Stimulated activated CD8-positive, alpha-beta memory T cell treated with anti-CD3 and anti-CD28 coated beads, Interleukin-12 subunit alpha, Interleukin-12 subunit beta, amount 100 ng/mL, for 24 hours (primary cell): ENCODE measurements around the gene PCDHA4.

ENCODE experiments used
- DNase-seq: peaks from one replicate; pipeline ENCODE4 v3.0.0-alpha.2; 2020; ENCODE audit errors: extremely low read depth

Gene PCDHA4

DNA sequence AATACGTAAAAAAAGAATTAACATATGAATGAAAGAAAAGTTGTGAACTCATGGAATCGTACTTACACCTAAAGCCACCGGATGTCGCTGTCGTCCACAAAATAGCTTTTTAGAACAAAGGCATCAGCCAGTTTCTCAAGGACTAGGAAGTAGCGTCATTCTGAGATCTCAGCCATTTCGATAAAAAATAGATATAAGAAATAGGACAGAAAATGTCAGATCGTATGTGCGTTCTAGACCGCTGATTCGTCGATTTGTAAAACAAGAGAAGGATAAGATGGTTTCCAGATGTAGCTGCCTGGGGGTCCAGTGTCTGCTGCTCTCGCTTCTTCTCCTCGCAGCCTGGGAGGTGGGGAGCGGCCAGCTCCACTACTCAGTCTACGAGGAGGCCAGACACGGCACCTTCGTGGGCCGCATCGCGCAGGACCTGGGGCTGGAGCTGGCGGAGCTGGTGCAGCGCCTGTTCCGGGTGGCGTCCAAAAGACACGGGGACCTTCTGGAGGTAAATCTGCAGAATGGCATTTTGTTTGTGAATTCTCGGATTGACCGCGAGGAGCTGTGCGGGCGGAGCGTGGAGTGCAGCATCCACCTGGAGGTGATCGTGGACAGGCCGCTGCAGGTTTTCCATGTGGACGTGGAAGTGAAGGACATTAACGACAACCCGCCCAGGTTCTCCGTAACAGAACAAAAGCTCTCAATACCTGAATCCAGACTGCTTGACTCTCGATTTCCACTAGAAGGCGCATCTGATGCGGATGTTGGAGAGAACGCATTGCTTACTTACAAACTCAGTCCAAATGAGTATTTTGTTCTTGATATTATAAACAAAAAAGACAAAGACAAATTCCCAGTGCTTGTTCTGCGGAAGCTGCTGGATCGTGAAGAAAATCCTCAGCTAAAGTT, 49.2 kb downstream of the PCDHA4 start, which contains the start of gene PCDHA10:
Gene PCDHA10, plus strand, starts transcription at position 126 of the 903 bp plus-strand sequence. Its CDS starts 152 bp downstream, at position 278.
- DNase-seq: no peak

DNA sequence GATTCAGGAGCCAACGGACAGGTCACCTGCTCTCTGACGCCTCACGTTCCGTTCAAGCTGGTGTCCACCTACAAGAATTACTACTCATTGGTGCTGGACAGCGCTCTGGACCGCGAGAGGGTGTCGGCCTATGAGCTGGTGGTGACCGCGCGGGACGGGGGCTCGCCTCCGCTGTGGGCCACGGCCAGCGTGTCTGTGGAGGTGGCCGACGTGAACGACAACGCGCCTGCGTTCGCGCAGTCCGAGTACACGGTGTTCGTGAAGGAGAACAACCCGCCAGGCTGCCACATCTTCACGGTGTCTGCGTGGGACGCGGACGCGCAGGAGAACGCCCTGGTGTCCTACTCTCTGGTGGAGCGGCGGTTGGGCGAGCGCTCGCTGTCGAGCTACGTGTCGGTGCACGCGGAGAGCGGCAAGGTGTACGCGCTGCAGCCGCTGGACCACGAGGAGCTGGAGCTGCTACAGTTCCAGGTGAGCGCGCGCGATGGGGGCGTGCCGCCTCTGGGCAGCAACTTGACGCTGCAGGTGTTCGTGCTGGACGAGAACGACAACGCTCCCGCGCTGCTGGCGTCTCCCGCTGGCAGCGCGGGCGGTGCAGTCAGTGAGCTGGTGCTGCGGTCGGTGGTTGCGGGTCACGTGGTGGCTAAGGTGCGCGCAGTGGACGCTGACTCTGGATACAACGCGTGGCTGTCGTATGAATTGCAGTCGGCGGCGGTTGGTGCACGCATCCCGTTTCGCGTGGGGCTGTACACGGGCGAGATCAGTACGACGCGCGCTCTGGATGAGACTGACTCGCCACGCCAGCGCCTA, 50.5 kb downstream of the PCDHA4 start:
- DNase-seq: no peak

DNA sequence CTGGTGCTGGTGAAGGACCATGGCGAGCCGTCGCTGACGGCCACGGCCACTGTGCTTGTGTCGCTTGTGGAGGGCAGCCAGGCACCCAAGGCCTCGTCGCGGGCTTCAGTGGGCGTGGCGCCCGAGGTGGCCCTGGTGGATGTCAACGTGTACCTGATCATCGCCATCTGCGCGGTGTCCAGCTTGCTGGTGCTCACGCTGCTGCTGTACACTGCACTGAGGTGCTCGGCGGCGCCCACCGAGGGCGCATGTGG, 51.0 kb downstream of the PCDHA4 start:
- DNase-seq: no peak

DNA sequence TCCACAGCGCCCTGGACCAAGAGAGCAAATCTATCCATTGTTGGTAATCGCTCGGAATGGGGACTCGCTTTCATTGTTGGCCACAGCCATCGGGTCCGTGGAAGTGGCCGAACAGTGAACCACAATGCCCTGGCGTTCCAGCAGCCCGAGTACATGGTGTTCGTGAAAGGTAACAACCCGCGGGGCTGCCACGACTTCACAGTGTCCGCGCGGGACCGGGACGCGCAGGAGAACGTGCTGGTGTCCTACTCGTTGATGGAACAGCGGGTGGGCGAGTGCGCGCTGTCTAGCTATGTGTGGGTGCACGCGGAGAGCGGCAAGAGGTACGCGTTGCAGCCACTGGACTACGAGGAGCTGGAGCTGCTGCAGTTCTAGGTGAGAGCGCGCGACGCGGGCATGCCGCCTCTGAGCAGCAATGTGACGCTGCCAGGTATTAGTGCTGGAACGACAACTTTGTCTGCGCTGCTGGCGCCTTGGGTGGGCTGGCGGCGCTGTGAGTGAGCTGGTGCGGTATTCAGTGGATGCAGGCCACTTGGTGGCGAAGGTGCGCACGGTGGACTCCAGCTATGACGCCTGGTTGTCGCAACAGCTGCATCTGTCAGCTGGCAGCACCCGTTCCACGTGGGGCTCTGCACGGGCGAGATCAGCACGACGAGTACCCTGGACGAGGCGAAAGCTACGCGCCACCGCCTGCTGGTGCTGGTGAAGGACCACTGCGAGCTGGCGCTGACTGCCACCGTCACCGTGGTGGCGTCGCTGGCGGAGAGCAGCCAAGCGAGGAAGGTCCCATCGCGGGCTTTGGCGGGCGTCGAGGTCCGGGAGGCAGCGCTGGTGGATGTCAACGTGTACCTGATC, 55.8 kb downstream of the PCDHA4 start:
- DNase-seq: no peak
